TTC549 (cell line): ENCODE results near the gene ZFPM1.

Source experiments
- FAIRE-seq: peaks from 2 replicates; lab custom pipeline; 2012; peaks lifted over from hg19 to GRCh38; lab: Jason Lieb, UNC

Gene ZFPM1

DNA sequence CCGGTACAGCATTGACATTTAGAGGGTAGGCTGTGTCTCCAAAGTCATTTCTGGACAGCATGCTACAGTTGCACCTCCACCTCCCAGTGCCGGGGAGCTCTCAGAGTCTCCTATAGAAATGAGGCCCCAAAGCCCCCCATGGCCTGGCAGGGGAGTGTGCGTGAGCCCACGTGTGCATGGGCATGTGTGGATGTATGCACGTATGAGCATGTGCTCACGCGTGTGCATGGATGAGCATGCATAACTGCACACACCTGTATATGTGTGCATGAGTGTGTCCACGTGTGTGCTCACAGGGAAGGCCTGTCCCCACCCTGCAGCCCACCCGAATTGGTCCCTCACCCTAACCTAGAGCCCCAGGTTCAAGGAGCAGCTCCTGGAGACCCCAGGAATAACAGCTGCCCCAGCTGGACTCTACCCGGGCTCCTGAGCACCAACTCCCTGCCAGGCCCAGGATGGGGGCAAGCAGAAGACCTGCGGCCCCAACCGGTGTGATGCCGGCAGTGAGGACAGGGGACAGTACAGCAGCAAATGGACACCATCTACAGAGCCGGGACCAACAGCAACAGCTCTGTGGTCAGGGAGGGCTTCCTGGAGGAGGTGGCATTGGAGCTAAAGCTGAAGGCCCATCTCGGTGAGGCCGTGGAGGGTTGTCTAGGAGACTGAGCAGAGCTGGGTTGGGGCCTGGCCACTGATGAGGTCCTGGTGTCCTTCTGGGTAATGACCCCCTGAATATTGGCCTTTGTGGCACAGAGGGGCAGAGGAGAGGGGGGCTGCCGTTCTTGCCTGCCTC lies 35.2 kb upstream of the ZFPM1 start:
- FAIRE-seq = no peak

DNA sequence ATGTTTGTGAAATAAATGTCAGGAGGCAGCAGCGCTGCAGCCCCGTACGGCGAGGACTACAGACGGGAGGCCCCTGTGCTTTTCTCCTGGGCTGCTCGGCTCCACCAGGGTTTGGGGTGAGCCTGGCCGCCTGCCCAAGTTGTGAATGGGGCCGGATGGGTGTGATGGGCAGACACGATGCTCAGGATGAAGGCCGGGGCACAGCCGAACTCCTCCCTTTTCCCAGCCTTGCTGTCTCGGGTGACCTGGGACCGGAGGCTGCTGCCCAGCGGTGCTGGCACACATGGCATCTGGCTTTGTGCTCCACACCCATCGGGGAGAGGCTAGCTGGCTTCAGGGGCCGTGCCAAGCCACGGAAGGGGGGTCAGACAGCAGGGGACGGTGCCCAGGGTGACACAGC lies 34.2 kb upstream of the ZFPM1 start:
- FAIRE-seq = no peak

DNA sequence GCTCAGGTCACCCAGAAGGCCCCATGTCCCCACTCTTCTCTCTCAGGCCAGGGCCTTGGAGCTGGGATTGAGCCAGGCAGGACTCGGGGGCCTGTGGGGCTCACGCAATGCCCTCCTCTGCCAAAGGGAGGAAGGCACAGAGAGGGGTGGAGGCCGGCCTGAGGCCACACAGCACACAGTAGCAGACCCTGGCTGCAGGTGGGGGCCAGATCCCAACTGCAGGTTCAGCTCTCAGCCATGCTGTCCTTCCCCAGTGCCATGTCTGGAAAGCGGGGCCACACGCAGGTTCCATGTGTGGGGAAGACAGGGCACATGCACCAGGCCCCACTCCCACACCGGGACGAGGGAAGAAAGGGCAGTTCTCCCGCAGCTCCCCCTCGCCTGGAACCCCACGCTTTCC lies 33.3 kb upstream of the ZFPM1 start:
- no peak for FAIRE-seq

DNA sequence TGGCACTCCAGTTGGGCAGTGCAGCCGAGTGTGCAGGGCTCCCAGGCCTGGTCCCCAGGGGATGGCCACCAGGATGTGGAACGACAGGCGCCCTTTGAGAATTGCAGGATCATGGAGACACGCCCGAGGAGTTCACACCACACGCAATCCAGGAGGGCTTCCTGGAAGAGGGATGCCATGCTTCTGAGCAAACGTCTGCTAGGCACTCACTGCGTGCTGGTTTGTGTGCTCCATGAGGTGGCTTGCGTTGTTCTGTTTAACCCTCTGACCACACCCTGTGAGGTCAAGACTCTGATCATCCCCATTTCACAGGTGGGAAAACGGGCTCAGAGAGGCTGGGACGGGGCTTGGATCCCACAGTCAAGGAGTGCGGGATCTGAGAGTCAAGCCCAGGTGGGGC lies 32.6 kb upstream of the ZFPM1 start:
- FAIRE-seq = no peak

DNA sequence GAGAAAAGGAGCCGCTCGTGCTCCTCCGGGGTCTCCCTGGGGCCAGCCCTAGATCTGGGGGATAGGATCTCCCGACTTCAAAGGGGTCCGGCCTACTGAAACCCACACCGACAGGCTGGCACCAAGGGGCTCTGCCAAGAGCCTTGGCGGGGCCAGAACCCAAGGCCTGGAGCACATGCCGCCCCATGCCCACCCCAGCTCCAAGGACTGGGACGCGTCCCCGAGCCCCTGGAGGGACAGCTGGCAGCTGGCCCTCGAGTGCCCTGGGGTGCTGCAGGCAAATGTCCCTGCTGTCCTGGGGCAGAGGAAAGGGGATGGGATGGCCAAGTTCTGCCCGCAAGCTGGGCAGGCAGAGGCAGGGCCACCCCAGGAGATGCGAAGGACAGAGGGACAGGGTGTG lies 31.8 kb upstream of the ZFPM1 start:
- no peak for FAIRE-seq

DNA sequence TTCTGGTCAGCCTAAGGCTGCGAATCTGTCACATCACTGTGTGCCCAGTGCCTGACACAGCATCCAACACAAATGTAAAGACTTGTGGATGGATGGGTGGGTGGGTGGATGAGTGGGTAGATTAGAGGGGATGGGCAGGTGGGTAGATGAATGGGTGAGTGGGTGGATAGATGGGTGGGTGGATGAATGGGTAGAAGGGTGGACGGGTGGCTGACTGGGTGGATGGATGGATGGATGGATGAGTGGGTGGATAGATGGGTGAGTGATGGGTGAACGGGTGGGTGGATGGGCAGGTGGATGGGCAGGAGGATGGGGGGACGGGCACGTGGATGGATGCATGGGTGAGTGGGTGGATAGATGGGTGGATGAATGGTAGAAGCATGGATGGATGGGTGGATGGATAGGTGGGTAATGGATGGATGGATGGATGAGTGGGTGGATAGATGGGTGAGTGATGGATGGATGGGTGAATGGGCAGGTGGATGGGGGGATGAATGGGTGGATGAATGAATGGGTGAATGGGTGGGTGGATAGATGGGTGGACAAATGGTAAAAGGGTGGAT lies 31.1 kb upstream of the ZFPM1 start:
- no peak for FAIRE-seq

DNA sequence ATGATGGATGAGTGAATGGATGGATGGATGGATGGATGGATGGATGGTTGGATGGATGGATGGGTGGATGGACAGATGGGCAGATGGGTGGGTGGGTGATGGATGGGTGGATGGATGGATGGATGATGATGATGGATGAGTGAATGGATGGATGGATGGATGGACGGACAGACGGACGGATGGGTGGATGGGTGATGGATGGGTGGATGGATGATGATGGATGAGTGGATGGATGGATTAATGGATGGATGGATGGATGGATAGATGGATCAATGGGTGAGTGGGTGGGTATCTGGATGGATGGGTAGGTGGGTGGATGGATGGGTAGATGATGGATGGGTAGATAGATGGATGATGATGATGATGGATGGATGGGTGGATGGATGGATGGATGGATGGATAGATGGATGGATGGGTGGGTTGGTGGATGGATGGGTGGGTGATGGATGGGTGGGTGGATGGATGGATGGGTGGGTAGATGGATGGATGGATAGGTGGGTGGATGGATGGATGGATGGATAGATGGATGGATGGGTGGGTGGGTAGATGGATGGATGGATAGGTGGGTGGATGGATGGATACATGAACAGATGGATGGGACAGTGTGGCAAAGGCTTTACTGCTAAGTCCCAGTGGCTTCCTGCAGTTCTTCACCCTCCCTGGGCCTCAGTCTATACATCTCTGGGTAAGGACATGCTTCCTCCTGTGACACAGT lies 30.2 kb upstream of the ZFPM1 start:
- FAIRE-seq = no peak

DNA sequence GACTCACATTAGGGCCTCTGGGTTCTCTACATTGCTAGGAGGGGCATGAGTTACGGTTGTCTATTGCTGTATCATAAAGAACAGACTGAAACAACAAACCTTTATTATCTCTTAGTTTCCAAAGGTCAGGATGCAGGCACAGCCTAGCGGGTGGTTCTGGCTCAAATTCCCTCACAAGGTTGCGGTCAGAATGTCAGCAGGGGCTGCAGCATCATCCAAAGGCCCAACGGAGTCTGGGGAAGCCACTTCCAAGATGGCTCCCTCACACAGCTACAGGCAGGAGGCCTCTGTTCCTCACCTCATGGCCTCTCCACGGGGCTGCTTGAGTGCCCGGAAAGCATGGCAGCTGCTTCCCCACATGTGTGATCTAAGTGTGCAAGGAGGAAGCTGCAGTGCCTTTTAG lies 29.6 kb upstream of the ZFPM1 start:
- FAIRE-seq = no peak

DNA sequence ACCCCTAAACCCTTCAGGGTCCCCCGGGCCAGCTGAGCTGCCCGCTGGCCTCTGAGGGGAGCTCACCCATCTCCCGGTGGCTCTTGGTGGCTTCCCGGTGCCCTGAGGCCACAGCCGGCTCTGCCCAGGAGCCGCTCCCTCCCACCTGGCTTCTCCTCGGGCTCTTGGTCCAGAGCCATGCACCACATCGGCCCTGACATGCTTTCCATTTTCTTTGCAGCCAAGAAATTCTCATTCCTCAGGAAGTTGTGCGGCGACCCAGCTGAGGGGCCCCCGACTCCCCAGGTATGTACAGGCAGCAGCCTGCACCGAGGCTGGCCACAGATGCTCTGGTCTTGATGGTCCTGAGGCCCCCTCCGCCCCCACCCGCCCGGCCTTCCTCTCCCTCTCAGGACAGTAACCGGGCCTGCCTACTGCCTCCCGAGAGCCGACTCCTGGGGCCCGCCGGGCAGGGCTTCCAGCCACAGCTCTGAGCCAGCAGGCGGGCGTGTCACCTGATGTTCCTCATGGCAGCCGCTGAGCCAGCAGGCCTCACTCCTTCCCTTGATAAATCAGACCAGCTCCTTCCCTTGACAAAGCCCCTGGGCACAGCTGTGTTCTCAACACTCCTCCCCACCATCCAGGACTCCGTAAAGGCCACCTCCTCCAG lies 28.4 kb upstream of the ZFPM1 start:
- no peak for FAIRE-seq

DNA sequence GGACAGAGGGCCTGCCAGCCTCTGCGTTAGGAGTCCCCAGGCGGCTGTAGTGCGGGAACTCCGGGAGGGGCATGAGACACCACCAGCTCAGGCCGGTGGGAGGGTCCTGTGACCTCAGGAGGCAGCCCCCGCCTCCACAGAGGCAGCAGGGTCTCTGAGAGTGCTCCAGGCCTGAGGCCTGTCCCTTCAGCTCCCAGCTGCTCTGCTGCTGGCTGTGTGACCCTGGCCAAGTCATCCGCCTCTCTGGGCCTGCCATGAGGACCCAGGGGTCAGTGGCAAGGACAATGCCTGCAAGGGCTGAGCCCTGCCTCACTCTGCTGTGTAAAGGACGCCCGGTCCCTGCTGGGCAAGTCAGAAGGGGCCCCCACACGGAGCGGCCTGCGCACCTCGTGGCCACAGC lies 27.1 kb upstream of the ZFPM1 start:
- no peak for FAIRE-seq

DNA sequence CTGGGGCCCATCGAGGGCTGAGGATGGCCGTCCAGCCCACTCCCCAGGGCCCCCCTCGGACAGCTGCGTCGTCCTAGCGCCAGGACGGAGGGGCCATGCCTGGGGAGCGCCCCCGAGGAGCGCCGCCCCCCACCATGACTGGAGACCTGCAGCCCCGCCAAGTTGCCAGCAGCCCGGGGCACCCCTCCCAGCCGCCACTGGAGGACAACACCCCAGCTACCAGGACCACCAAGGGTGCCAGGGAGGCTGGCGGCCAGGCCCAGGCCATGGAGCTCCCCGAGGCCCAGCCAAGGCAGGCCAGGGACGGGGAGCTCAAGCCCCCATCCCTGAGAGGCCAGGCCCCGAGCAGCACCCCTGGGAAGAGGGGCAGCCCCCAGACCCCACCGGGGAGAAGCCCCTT lies 25.7 kb upstream of the ZFPM1 start:
- FAIRE-seq = no peak

DNA sequence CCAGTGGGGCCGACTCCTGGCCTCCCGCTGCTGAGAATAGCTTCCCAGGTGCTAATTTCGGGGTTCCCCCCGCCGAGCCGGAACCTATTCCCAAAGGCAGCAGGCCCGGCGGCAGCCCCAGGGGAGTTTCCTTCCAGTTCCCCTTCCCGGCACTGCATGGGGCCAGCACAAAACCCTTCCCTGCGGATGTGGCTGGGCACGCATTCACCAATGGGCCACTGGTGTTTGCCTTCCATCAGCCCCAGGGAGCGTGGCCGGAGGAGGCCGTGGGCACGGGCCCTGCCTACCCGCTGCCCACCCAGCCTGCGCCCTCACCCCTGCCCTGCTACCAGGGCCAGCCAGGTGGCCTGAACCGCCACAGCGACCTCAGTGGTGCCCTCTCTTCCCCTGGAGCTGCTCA lies 24.9 kb upstream of the ZFPM1 start:
- FAIRE-seq = no peak

DNA sequence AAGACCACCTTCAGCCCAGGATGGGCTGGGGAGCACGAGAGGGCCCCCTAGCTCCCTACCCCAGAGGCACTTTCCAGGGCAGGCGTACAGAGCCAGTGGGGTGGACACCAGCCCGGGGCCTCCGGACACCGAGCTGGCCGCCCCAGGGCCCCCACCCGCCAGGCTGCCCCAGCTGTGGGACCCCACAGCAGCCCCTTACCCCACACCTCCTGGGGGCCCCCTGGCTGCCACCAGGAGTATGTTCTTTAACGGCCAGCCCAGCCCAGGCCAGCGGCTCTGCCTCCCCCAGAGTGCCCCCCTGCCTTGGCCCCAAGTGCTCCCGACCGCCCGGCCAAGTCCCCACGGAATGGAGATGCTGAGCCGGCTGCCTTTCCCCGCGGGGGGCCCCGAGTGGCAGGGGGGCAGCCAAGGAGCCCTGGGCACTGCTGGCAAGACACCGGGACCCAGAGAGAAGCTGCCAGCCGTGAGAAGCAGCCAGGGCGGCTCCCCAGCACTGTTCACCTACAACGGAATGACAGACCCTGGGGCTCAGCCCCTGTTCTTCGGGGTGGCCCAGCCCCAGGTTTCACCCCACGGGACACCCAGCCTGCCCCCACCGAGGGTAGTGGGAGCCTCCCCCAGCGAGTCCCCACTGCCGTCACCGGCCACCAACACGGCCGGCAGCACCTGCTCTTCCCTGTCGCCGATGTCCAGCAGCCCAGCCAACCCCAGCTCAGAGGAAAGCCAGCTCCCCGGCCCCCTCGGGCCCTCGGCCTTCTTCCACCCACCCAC lies 24.3 kb upstream of the ZFPM1 start:
- FAIRE-seq = no peak

DNA sequence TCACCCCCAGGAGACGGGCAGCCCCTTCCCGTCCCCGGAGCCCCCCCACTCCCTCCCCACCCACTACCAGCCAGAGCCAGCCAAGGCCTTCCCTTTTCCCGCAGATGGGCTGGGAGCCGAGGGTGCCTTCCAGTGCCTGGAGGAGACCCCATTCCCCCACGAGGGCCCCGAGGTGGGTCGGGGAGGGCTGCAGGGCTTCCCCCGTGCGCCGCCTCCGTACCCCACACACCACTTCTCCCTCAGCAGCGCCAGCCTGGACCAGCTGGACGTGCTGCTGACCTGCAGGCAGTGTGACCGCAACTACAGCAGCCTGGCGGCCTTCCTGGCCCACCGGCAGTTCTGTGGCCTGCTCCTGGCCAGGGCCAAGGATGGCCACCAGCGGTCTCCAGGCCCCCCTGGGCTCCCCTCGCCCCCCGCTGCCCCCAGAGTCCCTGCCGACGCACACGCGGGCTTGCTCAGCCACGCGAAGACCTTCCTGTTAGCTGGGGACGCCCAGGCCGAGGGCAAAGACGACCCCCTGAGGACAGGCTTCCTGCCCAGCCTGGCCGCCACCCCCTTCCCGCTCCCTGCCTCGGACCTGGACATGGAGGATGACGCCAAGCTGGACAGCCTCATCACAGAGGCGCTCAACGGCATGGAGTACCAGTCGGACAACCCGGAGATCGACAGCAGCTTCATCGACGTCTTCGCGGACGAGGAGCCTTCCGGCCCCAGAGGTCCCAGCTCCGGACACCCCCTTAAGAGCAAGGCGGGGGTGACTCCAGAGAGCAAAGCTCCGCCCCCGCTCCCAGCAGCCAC lies 23.5 kb upstream of the ZFPM1 start:
- FAIRE-seq = no peak

DNA sequence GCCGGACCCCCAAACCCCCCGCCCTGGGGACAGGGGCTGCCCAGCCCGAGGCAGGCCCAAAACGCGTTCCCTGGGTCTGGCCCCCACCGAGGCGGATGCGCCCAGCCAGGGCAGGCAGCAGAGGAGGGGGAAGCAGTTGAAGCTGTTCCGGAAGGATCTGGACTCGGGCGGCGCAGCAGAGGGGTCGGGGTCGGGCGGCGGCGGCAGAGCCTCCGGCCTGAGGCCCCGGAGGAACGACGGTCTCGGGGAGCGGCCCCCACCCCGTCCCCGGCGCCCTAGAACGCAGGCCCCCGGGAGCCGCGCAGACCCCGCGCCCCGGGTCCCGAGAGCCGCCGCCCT lies 22.9 kb upstream of the ZFPM1 start:
- no peak for FAIRE-seq

DNA sequence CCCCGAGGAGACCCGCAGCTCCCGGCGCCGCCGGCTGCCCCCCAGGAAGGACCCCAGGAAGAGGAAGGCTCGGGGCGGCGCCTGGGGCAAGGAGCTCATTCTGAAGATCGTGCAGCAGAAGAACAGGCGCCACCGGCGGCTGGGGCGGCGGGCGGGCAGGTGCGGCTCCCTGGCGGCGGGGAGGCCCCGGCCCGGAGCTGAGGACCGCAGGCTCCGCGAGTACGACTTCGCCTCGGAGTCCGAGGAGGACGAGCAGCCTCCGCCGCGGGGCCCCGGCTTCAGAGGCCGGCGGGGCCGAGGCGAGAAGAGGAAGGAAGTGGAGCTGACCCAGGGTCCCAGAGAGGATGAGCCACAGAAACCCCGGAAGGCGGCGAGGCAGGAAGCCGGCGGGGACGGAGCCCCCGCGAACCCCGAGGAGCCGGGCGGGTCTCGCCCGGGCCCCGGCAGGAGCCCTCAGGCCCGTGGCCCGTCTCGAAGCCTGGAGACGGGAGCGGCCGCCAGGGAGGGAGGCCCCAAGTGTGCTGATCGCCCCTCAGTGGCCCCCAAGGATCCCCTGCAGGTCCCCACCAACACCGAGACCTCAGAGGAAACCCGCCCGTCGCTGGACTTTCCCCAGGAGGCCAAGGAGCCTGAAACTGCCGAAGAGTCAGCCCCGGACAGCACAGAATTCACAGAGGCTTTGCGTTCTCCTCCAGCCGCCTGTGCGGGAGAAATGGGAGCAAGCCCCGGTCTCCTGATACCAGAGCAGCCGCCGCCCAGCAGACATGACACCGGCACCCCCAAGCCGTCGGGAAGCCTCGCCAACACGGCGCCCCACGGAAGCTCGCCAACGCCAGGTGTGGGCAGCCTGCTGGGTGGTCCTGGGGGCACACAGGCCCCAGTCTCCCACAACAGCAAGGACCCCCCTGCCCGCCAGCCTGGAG lies 22.3 kb upstream of the ZFPM1 start:
- no peak for FAIRE-seq

DNA sequence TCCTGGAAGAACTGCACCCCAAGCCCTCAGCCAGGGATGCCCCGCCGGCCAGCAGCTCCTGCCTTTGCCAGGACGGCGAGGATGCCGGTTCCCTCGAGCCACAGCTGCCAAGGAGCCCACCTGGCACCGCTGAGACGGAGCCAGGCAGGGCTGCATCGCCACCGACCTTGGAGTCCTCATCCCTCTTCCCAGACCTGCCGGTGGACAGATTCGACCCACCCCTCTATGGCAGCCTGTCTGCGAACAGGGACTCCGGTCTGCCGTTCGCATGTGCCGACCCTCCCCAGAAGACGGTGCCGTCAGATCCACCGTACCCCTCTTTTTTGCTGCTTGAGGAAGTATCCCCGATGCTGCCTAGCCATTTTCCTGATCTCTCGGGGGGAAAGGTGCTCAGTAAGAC lies 21.4 kb upstream of the ZFPM1 start:
- FAIRE-seq = no peak

DNA sequence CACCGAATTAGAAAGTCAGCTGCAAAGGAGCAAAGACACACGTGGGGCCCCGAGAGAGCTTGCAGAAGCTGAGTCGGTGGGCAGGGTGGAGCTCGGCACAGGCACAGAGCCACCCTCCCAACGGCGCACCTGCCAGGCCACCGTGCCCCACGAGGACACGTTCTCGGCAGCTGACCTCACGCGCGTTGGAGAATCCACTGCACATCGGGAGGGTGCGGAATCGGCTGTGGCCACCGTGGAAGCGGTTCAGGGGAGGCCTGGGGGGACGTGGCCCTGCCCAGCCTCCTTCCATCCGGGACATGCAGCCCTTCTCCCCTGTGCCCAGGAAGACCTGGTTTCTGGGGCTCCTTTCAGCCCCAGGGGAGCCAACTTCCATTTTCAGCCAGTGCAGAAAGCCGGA lies 20.9 kb upstream of the ZFPM1 start:
- no peak for FAIRE-seq

DNA sequence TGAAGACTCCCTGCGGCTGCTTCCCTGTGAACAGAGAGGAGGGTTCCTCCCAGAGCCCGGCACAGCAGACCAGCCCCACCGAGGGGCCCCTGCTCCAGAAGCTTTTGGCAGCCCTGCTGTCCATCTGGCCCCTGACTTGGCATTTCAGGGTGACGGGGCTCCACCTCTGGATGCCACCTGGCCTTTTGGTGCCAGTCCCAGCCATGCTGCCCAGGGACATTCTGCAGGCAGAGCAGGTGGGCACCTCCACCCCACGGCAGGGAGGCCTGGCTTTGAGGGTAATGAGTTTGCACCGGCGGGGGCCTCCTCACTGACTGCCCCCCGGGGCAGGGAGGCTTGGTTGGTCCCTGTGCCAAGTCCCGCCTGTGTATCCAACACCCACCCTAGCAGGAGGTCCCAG lies 20.3 kb upstream of the ZFPM1 start:
- no peak for FAIRE-seq

DNA sequence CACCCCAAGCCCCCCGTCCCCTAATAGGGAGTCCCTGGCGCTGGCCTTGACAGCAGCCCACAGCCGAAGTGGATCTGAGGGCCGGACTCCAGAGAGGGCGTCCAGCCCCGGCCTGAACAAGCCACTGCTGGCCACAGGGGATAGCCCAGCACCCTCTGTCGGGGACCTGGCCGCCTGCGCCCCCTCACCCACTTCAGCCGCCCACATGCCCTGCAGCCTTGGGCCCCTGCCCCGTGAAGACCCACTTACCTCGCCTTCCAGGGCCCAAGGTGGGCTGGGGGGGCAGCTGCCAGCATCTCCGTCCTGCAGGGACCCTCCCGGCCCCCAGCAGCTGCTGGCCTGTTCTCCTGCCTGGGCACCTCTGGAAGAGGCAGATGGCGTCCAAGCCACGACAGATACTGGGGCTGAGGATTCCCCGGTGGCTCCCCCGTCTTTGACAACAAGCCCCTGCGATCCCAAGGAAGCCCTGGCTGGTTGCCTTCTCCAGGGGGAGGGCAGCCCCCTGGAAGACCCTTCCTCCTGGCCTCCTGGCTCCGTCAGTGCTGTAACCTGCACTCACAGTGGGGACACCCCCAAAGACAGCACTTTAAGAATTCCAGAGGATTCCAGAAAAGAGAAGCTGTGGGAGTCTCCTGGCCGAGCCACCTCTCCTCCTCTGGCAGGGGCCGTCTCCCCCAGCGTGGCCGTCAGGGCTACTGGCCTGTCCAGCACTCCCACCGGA lies 19.3 kb upstream of the ZFPM1 start:
- FAIRE-seq = no peak
